GM12801 (cell line): Measurements from ENCODE around the gene TMEM119.

Source experiments
- CTCF ChIP-seq: IDR thresholded peaks from one replicate; pipeline ENCODE4 v1.5.1; 2011; ENCODE audit warnings: control low read depth; ENCODE audit not compliant: insufficient read length; ENCODE audit errors: extremely low read depth

Gene TMEM119

GRCh38 chr12:108616359-108616758, 18.5 kb upstream of the TMEM119 start:
- no peak for TF ChIP-seq CTCF

- TF ChIP-seq CTCF = no peak
Observed at GRCh38 chr12:108615918-108616317, 18.0 kb upstream of the TMEM119 start.

DNA sequence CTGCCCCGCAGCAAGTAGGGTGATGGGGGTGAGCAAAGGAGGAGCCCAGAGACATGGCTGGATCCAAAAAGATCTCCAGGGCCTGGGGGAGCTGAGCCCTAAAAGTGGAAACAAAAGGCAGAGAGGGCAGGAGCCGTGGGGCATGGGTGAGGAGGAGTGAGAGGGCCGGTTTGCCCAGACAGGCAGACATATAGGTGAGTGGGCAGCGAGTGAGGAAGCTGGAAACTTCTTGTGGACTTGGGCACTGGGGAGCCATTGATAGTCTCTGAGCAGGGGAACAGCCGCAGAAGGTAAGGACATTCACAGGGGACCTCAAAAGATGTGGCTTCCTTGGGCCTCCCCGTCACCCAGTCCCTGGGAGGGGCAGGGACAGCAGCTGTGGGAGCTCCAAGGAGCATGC, 16.8 kb upstream of the TMEM119 start:
- TF ChIP-seq CTCF = no peak

- TF ChIP-seq CTCF = no peak
Observed at GRCh38 chr12:108614041-108614440, 16.2 kb upstream of the TMEM119 start.

GRCh38 chr12:108613548-108613947, 15.7 kb upstream of the TMEM119 start:
- TF ChIP-seq CTCF = no peak

DNA sequence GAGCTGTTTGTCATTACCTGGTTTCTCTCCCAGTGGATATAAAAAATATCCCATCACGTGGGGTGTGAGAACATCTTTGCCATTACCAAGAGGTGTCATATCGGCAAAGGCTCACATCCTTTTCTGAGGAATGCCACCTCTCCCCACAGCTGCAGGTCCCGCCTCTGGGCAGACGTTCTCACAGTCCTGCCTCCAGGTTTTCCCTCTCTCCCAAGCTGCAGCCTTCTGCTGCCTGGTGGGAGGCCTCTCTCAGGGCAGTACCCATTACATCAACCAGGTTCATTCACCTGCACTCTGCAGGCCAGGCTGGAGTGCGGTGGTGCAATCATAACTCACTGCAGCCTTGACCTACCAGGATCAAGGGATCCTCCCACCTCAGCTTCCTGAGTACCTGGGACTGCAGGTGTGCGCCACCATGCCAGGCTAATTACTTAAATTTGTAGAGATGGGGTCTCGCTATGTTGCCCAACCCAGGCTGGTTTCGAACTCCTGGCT, 15.0 kb upstream of the TMEM119 start:
- no peak for TF ChIP-seq CTCF

GRCh38 chr12:108611884-108612415, 14.1 kb upstream of the TMEM119 start:
- TF ChIP-seq CTCF = no peak
